B cell (primary cell): Measurements from ENCODE around the gene TMEM134.

Source experiments
- CTCF ChIP-seq: fragments of 200-600 bp; IDR thresholded peaks from one replicate; pipeline ENCODE4 v1.8.0; 2022; ENCODE audit warnings: antibody characterized with exemption, mild to moderate bottlenecking
- EZH2 ChIP-seq: IDR thresholded peaks from 2 replicates; pipeline ENCODE4 v1.6.1; 2012; ENCODE audit warnings: borderline replicate concordance, low read depth, mild to moderate bottlenecking, moderate library complexity, low read length; ENCODE audit not compliant: insufficient read depth, poor library complexity, severe bottlenecking

GRCh38 chr11:67494371-67495233 lies 25.6 kb upstream of the TMEM134 start:
- no peak for TF ChIP-seq CTCF
- no peak for TF ChIP-seq EZH2
